Naive B cell (primary cell): ENCODE data around the gene GPHB5. TPM values are rescaled to one million over a fixed set of nuclear protein-coding genes. Genes with fewer than 3 reads are reported as not detected.
A peak's percentile ranks its signal among the peaks of the same experiment; 100 is the strongest.

Experiments used
- ATAC-seq, 2 donors: fragments of 150-1000 bp; cut with Tn5 transposase; 2 replicates each; pipeline ENCODE4 v1.10.0; 2021; ENCODE audit warnings: low read depth in 2 of 2, mild to moderate bottlenecking in 2 of 2, moderate library complexity in 2 of 2
- DNase-seq: peaks from one replicate; pipeline ENCODE4 v3.0.0; 2022
- H3K27ac Mint-ChIP-seq, 6 donors: one replicate each; pipeline ENCODE4 v1.8.0; 2020 to 2022; ENCODE audit warnings: mild to moderate bottlenecking in 6 of 6, mixed read lengths in 6 of 6, moderate library complexity in 5 of 6, inconsistent platforms in 2 of 6
- H3K27me3 Mint-ChIP-seq, 3 donors: one replicate each; pipeline ENCODE4 v1.8.0; 2021 to 2022; ENCODE audit warnings: mixed read lengths in 3 of 3, mild to moderate bottlenecking in 1 of 3
- H3K36me3 Mint-ChIP-seq, 2 donors: one replicate each; pipeline ENCODE4 v1.8.0; 2020 to 2022; ENCODE audit warnings: mixed read lengths in 2 of 2, inconsistent platforms in 1 of 2, mild to moderate bottlenecking in 1 of 2
- H3K4me1 Mint-ChIP-seq, 3 donors: one replicate each; pipeline ENCODE4 v1.8.0; 2020 to 2022; ENCODE audit warnings: mixed read lengths in 3 of 3, inconsistent platforms in 1 of 3, mild to moderate bottlenecking in 1 of 3, moderate library complexity in 1 of 3
- H3K4me3 Mint-ChIP-seq, 8 donors: one replicate each; pipeline ENCODE4 v1.8.0; 2020 to 2022; ENCODE audit warnings: mild to moderate bottlenecking in 8 of 8, mixed read lengths in 8 of 8, moderate library complexity in 8 of 8, inconsistent platforms in 2 of 8
- H3K9me3 Mint-ChIP-seq, 7 donors: one replicate each; pipeline ENCODE4 v1.8.0; 2020 to 2022; ENCODE audit warnings: mixed read lengths in 7 of 7, mild to moderate bottlenecking in 5 of 7, inconsistent platforms in 2 of 7, moderate library complexity in 1 of 7
- polyA plus RNA-seq, 6 donors: library from polyadenylated mRNA; unstranded; fragments of 300-500 nt; fragmentation: Illumina TruSeq; gene quantifications; one replicate each; pipeline ENCODE4 v1.2.3, GENCODE V29; 2021; ENCODE audit warnings: low read depth in 6 of 6

Gene GPHB5
- polyA plus RNA-seq, 6 donors from 2014 or later = not detected

- peaks cover 0 to 20% (median 7%) of the 10 kb centered on the region in 3 donors for H3K27me3 Mint-ChIP-seq
- peaks cover 0 to 4% of the 10 kb centered on the region in 2 donors for H3K36me3 Mint-ChIP-seq
- H3K27ac Mint-ChIP-seq = peak overlapping the region in 1 of 6 donors; percentile 71
- no peaks in the 10 kb centered on the region for H3K4me1 Mint-ChIP-seq
- H3K9me3 Mint-ChIP-seq = peaks cover 0 to 28% (median 2%) of the 10 kb centered on the region in 7 donors
- H3K4me3 Mint-ChIP-seq = no peak overlapping the region
- no peak for DNase-seq
- ATAC-seq = no peak
These were observed 51.6 kb downstream of the GPHB5 start for GRCh38 chr14:63267171-63267570.

DNA sequence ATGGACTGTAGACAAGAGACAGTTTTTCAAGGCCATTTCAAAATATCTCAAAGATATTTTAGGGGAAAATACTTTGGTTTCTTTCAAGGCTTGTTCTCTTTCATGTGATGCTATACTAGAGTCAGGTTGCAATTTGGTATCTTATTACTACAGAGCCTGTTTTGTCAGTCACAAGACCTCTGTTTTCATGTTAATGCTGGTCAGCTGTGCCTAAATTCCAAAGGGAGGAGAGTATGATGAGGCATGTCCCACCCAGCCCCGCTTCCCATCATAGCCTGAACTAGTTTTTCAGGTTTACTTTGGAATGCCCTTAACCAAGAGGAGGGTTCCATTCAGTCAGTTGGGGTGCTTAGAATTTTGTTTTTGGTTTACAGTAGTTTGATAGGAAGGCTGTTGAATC lies 52.6 kb downstream of the GPHB5 start:
- no peak overlapping the region for H3K4me3 Mint-ChIP-seq
- H3K4me1 Mint-ChIP-seq = no peaks in the 10 kb centered on the region
- H3K27ac Mint-ChIP-seq = no peak overlapping the region
- ATAC-seq (no peak), DNase-seq (no peak)
- peaks cover 0 to 28% (median 2%) of the 10 kb centered on the region in 7 donors for H3K9me3 Mint-ChIP-seq
- H3K36me3 Mint-ChIP-seq = peaks cover 0 to 4% of the 10 kb centered on the region in 2 donors
- H3K27me3 Mint-ChIP-seq = peaks cover 5 to 23% (median 11%) of the 10 kb centered on the region in 3 donors

Other genes with a start within 250 kb of the GPHB5 start
- not detected for gene RHOJ, start 114.5 kb downstream of the GPHB5 start, polyA plus RNA-seq
- 10 to 100 TPM; 32.8 to 52.1 (median 38.3) TPM for gene PPP2R5E, start 224.4 kb upstream of the GPHB5 start, polyA plus RNA-seq